HUDEP-2 (cell line): Measurements from ENCODE around the gene TLR6.
"Not testable (repeated sequence)": the region's sequence is repeated elsewhere in the genome, so short reads cannot be mapped to it uniquely, and the experiment has no call there.

ENCODE experiments used
- DNase-seq, 76 experiments: peaks; one replicate each; lab custom pipeline; 2025; ENCODE audit not compliant: unreplicated experiment in 76 of 76; lab: John Stamatoyannopoulos, UW

Gene TLR6

GRCh38 chr4:38823766-38824165 lies 32.9 kb downstream of the TLR6 start:
- no peak for DNase-seq

GRCh38 chr4:38822748-38823303 lies 33.8 kb downstream of the TLR6 start:
- DNase-seq: no peak

- DNase-seq: no peak
Observed at GRCh38 chr4:38821739-38822138, 34.9 kb downstream of the TLR6 start.

- DNase-seq: no peak
Observed at GRCh38 chr4:38820329-38821061, 36.1 kb downstream of the TLR6 start.

- DNase-seq: no peak
Observed at GRCh38 chr4:38819569-38819968, 37.0 kb downstream of the TLR6 start.

- DNase-seq: no peak
Observed at GRCh38 chr4:38818441-38818976, 38.1 kb downstream of the TLR6 start.

GRCh38 chr4:38815885-38816782 lies 40.5 kb downstream of the TLR6 start:
- no peak for DNase-seq

GRCh38 chr4:38814386-38814785 lies 42.2 kb downstream of the TLR6 start:
- no peak for DNase-seq

GRCh38 chr4:38811297-38811696 lies 45.3 kb downstream of the TLR6 start:
- no peak for DNase-seq

GRCh38 chr4:38807462-38807861 lies 49.2 kb downstream of the TLR6 start:
- DNase-seq: not testable (repeated sequence)

GRCh38 chr4:38806251-38806650 lies 50.4 kb downstream of the TLR6 start:
- not testable (repeated sequence) for DNase-seq

- peak in 1 of 76 experiments; percentile 4 for DNase-seq
Observed at GRCh38 chr4:38805530-38806145, 51.0 kb downstream of the TLR6 start.

GRCh38 chr4:38804654-38805295 lies 51.8 kb downstream of the TLR6 start, which contains the start of gene TLR1:
Gene TLR1, minus strand, starts transcription at chr4:38804791. Its CDS starts 5,960 bp downstream, at chr4:38798831.
- DNase-seq: peak in 12 of 76 experiments; percentile 1 to 20 (median 6)

GRCh38 chr4:38803833-38804653 lies 52.6 kb downstream of the TLR6 start:
- no peak for DNase-seq

GRCh38 chr4:38802561-38803355 lies 53.9 kb downstream of the TLR6 start:
- no peak for DNase-seq

GRCh38 chr4:38800961-38801450 lies 55.6 kb downstream of the TLR6 start:
- no peak for DNase-seq

- DNase-seq: no peak
Observed at GRCh38 chr4:38800366-38800765, 56.3 kb downstream of the TLR6 start.

GRCh38 chr4:38795087-38795486 lies 61.5 kb downstream of the TLR6 start:
- DNase-seq: no peak
